Measurements from ENCODE around the gene DAGLB.
"Not testable (repeated sequence)": the region's sequence is repeated elsewhere in the genome, so short reads cannot be mapped to it uniquely, and the experiment has no call there.

- TF ChIP-seq EZH2 (IDR thresholded peaks at IDR 0.05; ENCODE audit: insufficient read depth, poor library complexity, severe bottlenecking); EZH2phosphoT487 (IDR thresholded peaks at IDR 0.05; ENCODE audit: insufficient read depth, low read depth): not testable (repeated sequence)
Observed at GRCh38 chr7:6381846-6382245, 65.9 kb downstream of the DAGLB start.

Data from GM23248 (cell line).